ENCODE results near the gene SERTAD3. TPM values are rescaled to one million over a fixed set of nuclear protein-coding genes. Genes with fewer than 3 reads are reported as not detected.
"Not testable (repeated sequence)": the region's sequence is repeated elsewhere in the genome, so short reads cannot be mapped to it uniquely, and the experiment has no call there.

SERTAD3 gene
- polyA plus RNA-seq, 1 of the 3 experiments (the other 2 are of a cell fraction) = 11.3 TPM

DNA sequence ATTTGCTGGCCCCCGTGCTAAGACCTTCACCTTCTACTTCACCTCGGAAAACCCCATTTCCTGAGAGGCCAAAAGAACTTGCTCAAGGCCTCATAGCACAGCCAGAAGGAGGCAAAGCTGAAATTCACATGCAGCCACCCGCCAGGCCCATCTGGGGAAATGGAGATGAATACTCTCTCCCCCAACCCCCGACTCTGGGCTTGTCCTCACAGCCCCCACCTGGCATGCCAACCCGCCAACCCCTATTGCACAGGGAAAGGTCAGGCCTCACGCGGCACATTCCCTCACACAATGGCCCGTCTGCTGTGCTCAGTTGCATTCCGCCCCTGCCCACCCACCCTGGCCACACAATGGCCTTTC, 34.1 kb downstream of the SERTAD3 start:
- H3K9me2 ChIP-seq = no peaks in the 10 kb centered on the region

DNA sequence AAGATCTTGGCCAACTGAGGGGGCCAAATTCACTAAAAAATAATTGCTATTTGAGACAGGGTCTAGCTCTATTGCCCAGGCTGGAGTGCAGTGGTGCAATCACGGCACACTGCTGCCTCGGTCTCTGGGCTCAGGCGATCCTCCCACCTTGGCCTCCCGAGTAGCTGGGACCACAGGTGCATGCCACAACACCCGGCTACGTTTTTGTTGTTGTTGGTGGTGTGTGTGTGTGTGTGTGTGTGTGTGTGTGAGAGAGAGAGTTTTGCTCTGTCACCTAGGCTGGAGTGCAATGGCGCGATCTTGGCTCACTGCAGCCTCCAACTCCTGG, 35.6 kb downstream of the SERTAD3 start:
- H2AFZ ChIP-seq (ENCODE audit: low read depth); H4K20me1 ChIP-seq (ENCODE audit: insufficient read depth); H3K36me3 ChIP-seq (replicated peaks in 1 of 2; ENCODE audit: control insufficient read depth in 1 of 2, insufficient read depth in 2 of 2, low read length in 1 of 2); H3F3A ChIP-seq (replicated peaks; ENCODE audit: insufficient read depth); H3K9me3 ChIP-seq; H3K9ac ChIP-seq; DNase-seq; POLR2A ChIA-PET; H3K27ac ChIP-seq (ENCODE audit: low read depth in 2 of 2, low read length in 1 of 2); H3K4me2 ChIP-seq; H3K4me1 ChIP-seq (ENCODE audit: control insufficient read depth in 1 of 2, insufficient read depth in 2 of 2, low read depth in 1 of 2, low read length in 1 of 2); H3K79me2 ChIP-seq (ENCODE audit: insufficient read depth); H3K27me3 ChIP-seq (ENCODE audit: insufficient read depth); H3K9me2 ChIP-seq; H3K4me3 ChIP-seq (ENCODE audit: low read depth in 2 of 2, low read length in 1 of 2): not testable (repeated sequence)
- 65% methylated on average over 5 of the region's 8 CpGs for WGBS (ENCODE audit: low lambda C conversion rate)
- CTCF ChIA-PET = interaction anchor here (3.0 kb wide), 1 partner anchor 12 kb away, joined by 27 read pairs; no protein-coding TSS in a partner anchor

More for the DNA sequence above, 34.1 kb downstream of the SERTAD3 start:
- Histone ChIP-seq H3K79me2 (ENCODE audit: insufficient read depth) (no peaks in the 10 kb centered on the region), H3K9me3 (no peaks in the 10 kb centered on the region), H3F3A (replicated peaks; ENCODE audit: insufficient read depth) (peaks cover 3% of the 10 kb centered on the region), H3K4me2 (no peak overlapping the region), H3K27me3 (ENCODE audit: insufficient read depth) (no peaks in the 10 kb centered on the region), H3K4me1 (ENCODE audit: control insufficient read depth in 1 of 2, insufficient read depth in 2 of 2, low read depth in 1 of 2, low read length in 1 of 2) (no peaks in the 10 kb centered on the region; a peak in 1 of 4 replicates), H2AFZ (ENCODE audit: low read depth) (no peak overlapping the region), H3K27ac (ENCODE audit: low read depth in 2 of 2, low read length in 1 of 2) (no peak overlapping the region), H3K36me3 (replicated peaks in 1 of 2; ENCODE audit: control insufficient read depth in 1 of 2, insufficient read depth in 2 of 2, low read length in 1 of 2) (no peaks in the 10 kb centered on the region), H3K4me3 (ENCODE audit: low read depth in 2 of 2, low read length in 1 of 2) (no peak overlapping the region), H3K9ac (no peak overlapping the region), H4K20me1 (ENCODE audit: insufficient read depth) (no peaks in the 10 kb centered on the region)
- CTCF ChIA-PET = interaction anchor here (3.3 kb wide), 1 partner anchor 12 kb away, joined by 15 read pairs; no protein-coding TSS in a partner anchor
- no peak for DNase-seq
- TF ChIP-seq, protein P1, sequence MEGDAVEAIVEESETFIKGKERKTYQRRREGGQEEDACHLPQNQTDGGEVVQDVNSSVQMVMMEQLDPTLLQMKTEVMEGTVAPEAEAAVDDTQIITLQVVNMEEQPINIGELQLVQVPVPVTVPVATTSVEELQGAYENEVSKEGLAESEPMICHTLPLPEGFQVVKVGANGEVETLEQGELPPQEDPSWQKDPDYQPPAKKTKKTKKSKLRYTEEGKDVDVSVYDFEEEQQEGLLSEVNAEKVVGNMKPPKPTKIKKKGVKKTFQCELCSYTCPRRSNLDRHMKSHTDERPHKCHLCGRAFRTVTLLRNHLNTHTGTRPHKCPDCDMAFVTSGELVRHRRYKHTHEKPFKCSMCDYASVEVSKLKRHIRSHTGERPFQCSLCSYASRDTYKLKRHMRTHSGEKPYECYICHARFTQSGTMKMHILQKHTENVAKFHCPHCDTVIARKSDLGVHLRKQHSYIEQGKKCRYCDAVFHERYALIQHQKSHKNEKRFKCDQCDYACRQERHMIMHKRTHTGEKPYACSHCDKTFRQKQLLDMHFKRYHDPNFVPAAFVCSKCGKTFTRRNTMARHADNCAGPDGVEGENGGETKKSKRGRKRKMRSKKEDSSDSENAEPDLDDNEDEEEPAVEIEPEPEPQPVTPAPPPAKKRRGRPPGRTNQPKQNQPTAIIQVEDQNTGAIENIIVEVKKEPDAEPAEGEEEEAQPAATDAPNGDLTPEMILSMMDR (IDR thresholded peaks at IDR 0.05) = no peak
- no peak for TF ChIP-seq RAD21 (IDR thresholded peaks at IDR 0.05; ENCODE audit: low read length)
- TF ChIP-seq EZH2phosphoT487 (IDR thresholded peaks at IDR 0.05; ENCODE audit: borderline replicate concordance, low read depth) = no peak
- TF ChIP-seq ELF1 (IDR thresholded peaks at IDR 0.05) = no peak
- no peak for TF ChIP-seq RCOR1 (IDR thresholded peaks at IDR 0.05; ENCODE audit: low read length)
- TF ChIP-seq, protein P2, sequence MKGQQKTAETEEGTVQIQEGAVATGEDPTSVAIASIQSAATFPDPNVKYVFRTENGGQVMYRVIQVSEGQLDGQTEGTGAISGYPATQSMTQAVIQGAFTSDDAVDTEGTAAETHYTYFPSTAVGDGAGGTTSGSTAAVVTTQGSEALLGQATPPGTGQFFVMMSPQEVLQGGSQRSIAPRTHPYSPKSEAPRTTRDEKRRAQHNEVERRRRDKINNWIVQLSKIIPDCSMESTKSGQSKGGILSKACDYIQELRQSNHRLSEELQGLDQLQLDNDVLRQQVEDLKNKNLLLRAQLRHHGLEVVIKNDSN (IDR thresholded peaks at IDR 0.05; ENCODE audit: borderline replicate concordance, low read depth) = no peak
- TF ChIP-seq, protein P3, sequence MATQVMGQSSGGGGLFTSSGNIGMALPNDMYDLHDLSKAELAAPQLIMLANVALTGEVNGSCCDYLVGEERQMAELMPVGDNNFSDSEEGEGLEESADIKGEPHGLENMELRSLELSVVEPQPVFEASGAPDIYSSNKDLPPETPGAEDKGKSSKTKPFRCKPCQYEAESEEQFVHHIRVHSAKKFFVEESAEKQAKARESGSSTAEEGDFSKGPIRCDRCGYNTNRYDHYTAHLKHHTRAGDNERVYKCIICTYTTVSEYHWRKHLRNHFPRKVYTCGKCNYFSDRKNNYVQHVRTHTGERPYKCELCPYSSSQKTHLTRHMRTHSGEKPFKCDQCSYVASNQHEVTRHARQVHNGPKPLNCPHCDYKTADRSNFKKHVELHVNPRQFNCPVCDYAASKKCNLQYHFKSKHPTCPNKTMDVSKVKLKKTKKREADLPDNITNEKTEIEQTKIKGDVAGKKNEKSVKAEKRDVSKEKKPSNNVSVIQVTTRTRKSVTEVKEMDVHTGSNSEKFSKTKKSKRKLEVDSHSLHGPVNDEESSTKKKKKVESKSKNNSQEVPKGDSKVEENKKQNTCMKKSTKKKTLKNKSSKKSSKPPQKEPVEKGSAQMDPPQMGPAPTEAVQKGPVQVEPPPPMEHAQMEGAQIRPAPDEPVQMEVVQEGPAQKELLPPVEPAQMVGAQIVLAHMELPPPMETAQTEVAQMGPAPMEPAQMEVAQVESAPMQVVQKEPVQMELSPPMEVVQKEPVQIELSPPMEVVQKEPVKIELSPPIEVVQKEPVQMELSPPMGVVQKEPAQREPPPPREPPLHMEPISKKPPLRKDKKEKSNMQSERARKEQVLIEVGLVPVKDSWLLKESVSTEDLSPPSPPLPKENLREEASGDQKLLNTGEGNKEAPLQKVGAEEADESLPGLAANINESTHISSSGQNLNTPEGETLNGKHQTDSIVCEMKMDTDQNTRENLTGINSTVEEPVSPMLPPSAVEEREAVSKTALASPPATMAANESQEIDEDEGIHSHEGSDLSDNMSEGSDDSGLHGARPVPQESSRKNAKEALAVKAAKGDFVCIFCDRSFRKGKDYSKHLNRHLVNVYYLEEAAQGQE (IDR thresholded peaks at IDR 0.05; ENCODE audit: low read depth, low read length) = no peak
- no peak for TF ChIP-seq TEAD4 (IDR thresholded peaks at IDR 0.05; ENCODE audit: borderline replicate concordance, insufficient read depth)
- TF ChIP-seq, protein P4, sequence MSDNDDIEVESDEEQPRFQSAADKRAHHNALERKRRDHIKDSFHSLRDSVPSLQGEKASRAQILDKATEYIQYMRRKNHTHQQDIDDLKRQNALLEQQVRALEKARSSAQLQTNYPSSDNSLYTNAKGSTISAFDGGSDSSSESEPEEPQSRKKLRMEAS (IDR thresholded peaks at IDR 0.05; ENCODE audit: low read depth) = no peak
- TF ChIP-seq, protein P5, sequence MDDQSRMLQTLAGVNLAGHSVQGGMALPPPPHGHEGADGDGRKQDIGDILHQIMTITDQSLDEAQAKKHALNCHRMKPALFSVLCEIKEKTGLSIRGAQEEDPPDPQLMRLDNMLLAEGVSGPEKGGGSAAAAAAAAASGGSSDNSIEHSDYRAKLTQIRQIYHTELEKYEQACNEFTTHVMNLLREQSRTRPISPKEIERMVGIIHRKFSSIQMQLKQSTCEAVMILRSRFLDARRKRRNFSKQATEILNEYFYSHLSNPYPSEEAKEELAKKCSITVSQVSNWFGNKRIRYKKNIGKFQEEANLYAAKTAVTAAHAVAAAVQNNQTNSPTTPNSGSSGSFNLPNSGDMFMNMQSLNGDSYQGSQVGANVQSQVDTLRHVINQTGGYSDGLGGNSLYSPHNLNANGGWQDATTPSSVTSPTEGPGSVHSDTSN (IDR thresholded peaks at IDR 0.05) = no peak
- TF ChIP-seq, protein P6, sequence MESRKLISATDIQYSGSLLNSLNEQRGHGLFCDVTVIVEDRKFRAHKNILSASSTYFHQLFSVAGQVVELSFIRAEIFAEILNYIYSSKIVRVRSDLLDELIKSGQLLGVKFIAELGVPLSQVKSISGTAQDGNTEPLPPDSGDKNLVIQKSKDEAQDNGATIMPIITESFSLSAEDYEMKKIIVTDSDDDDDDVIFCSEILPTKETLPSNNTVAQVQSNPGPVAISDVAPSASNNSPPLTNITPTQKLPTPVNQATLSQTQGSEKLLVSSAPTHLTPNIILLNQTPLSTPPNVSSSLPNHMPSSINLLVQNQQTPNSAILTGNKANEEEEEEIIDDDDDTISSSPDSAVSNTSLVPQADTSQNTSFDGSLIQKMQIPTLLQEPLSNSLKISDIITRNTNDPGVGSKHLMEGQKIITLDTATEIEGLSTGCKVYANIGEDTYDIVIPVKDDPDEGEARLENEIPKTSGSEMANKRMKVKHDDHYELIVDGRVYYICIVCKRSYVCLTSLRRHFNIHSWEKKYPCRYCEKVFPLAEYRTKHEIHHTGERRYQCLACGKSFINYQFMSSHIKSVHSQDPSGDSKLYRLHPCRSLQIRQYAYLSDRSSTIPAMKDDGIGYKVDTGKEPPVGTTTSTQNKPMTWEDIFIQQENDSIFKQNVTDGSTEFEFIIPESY (IDR thresholded peaks at IDR 0.05; ENCODE audit: borderline replicate concordance, low read depth) = no peak
- TF ChIP-seq EP300 (IDR thresholded peaks at IDR 0.05; ENCODE audit: borderline replicate concordance in 1 of 2, low read depth in 1 of 2, low read length in 1 of 2) = no peak
- POLR2A ChIA-PET = no interaction called here
- WGBS (ENCODE audit: low lambda C conversion rate) = 87% methylated on average over 6 of the region's 9 CpGs

Measured in SK-N-SH (cell line).